ENCODE results near the gene LRRK2. TPM values are rescaled to one million over a fixed set of nuclear protein-coding genes. Genes with fewer than 3 reads are reported as not detected.

LRRK2 gene
- total RNA-seq, 1 donor from 2014 or later = 2.1 TPM

- no peak for TF ChIP-seq CTCF (conservative IDR thresholded peaks at IDR 0.05)
- H3K4me3 Mint-ChIP-seq = no peak overlapping the region
- peaks cover 29% of the 10 kb centered on the region for H3K36me3 Mint-ChIP-seq (ENCODE audit: low read depth)
- no peak overlapping the region for H3K27ac Mint-ChIP-seq (ENCODE audit: unreplicated experiment)
- H3K27me3 Mint-ChIP-seq (ENCODE audit: low read depth) = no peaks in the 10 kb centered on the region
- peaks cover 15% of the 10 kb centered on the region for H3K9me3 Mint-ChIP-seq
- DNase-seq (ENCODE audit: low read depth, low spot score) = no peak
- peaks cover 13% of the 10 kb centered on the region for H3K4me1 Mint-ChIP-seq
Measured at GRCh38 chr12:40331886-40332285, 107.1 kb downstream of the LRRK2 start.

GRCh38 chr12:40335991-40336390, 111.2 kb downstream of the LRRK2 start:
- TF ChIP-seq CTCF (conservative IDR thresholded peaks at IDR 0.05) = no peak
- Mint-ChIP-seq H3K4me3 (no peak overlapping the region), H3K36me3 (ENCODE audit: low read depth) (peaks cover 16% of the 10 kb centered on the region), H3K9me3 (peaks cover 8% of the 10 kb centered on the region), H3K27me3 (ENCODE audit: low read depth) (no peaks in the 10 kb centered on the region), H3K27ac (ENCODE audit: unreplicated experiment) (no peak overlapping the region), H3K4me1 (peaks cover 20% of the 10 kb centered on the region)
- no peak for DNase-seq (ENCODE audit: low read depth, low spot score)

- Mint-ChIP-seq H3K9me3 (peaks cover 7% of the 10 kb centered on the region), H3K27ac (ENCODE audit: unreplicated experiment) (no peak overlapping the region), H3K36me3 (ENCODE audit: low read depth) (peaks cover 9% of the 10 kb centered on the region), H3K4me1 (peaks cover 20% of the 10 kb centered on the region), H3K4me3 (no peak overlapping the region), H3K27me3 (ENCODE audit: low read depth) (no peaks in the 10 kb centered on the region)
- no peak for DNase-seq (ENCODE audit: low read depth, low spot score)
- peak; percentile 68 for TF ChIP-seq CTCF (conservative IDR thresholded peaks at IDR 0.05)
Measured at GRCh38 chr12:40336573-40337199, 111.9 kb downstream of the LRRK2 start.

- peaks cover 20% of the 10 kb centered on the region for H3K4me1 Mint-ChIP-seq
- peaks cover 8% of the 10 kb centered on the region for H3K36me3 Mint-ChIP-seq (ENCODE audit: low read depth)
- no peak overlapping the region for H3K27ac Mint-ChIP-seq (ENCODE audit: unreplicated experiment)
- no peak overlapping the region for H3K4me3 Mint-ChIP-seq
- no peak for TF ChIP-seq CTCF (conservative IDR thresholded peaks at IDR 0.05)
- DNase-seq (ENCODE audit: low read depth, low spot score) = no peak
- no peaks in the 10 kb centered on the region for H3K27me3 Mint-ChIP-seq (ENCODE audit: low read depth)
- peaks cover 7% of the 10 kb centered on the region for H3K9me3 Mint-ChIP-seq
Measured at GRCh38 chr12:40338071-40338470, 113.3 kb downstream of the LRRK2 start.

GRCh38 chr12:40338621-40339020, 113.8 kb downstream of the LRRK2 start:
- H3K4me1 Mint-ChIP-seq = peaks cover 20% of the 10 kb centered on the region
- no peak for TF ChIP-seq CTCF (conservative IDR thresholded peaks at IDR 0.05)
- no peaks in the 10 kb centered on the region for H3K27me3 Mint-ChIP-seq (ENCODE audit: low read depth)
- no peak overlapping the region for H3K4me3 Mint-ChIP-seq
- peaks cover 6% of the 10 kb centered on the region for H3K9me3 Mint-ChIP-seq
- peaks cover 5% of the 10 kb centered on the region for H3K36me3 Mint-ChIP-seq (ENCODE audit: low read depth)
- H3K27ac Mint-ChIP-seq (ENCODE audit: unreplicated experiment) = no peak overlapping the region
- DNase-seq (ENCODE audit: low read depth, low spot score) = no peak

All from neural crest cell (in vitro differentiated cells).